Liver (tissue), 9 donors: ENCODE measurements around the gene GSTO2. TPM values are rescaled to one million over a fixed set of nuclear protein-coding genes. Genes with fewer than 3 reads are reported as not detected.

ENCODE experiments used
- DNase-seq: peaks from one replicate; pipeline ENCODE4 v3.0.0-alpha.2; 2017; ENCODE audit warnings: low spot score
- H3K27ac ChIP-seq, 2 donors: one replicate each; pipeline ENCODE4 v1.7.0; 2013; ENCODE audit warnings: inconsistent platforms in 2 of 2, low read length in 2 of 2, control low read depth in 1 of 2, low read depth in 1 of 2, mild to moderate bottlenecking in 1 of 2
- H3K27me3 ChIP-seq, 4 donors: one replicate each; pipeline versions ENCODE4 v1.6.1 to v1.7.0; 2013; ENCODE audit warnings: low read length in 3 of 4, inconsistent platforms in 1 of 4, mild to moderate bottlenecking in 1 of 4, moderate library complexity in 1 of 4; ENCODE audit not compliant: control insufficient read depth in 4 of 4, insufficient read depth in 4 of 4
- H3K36me3 ChIP-seq, 4 donors: one replicate each; pipeline versions ENCODE4 v1.6.1 to v1.7.0; 2013; ENCODE audit warnings: low read length in 3 of 4, mild to moderate bottlenecking in 3 of 4, low read depth in 1 of 4, moderate library complexity in 1 of 4; ENCODE audit not compliant: control insufficient read depth in 4 of 4, insufficient read depth in 3 of 4
- H3K4me1 ChIP-seq, 4 donors: one replicate each; pipeline versions ENCODE4 v1.6.1 to v1.7.0; 2013; ENCODE audit warnings: low read length in 3 of 4, mild to moderate bottlenecking in 3 of 4, moderate library complexity in 1 of 4; ENCODE audit not compliant: control insufficient read depth in 4 of 4, insufficient read depth in 4 of 4
- H3K4me3 ChIP-seq, 3 donors: one replicate each; pipeline versions ENCODE4 v1.6.1 to v1.7.0; 2013; ENCODE audit warnings: low read length in 3 of 3, control low read depth in 1 of 3, low read depth in 1 of 3, mild to moderate bottlenecking in 1 of 3
- H3K9ac ChIP-seq, 2 donors: one replicate each; pipeline ENCODE4 v1.7.0; 2013; ENCODE audit warnings: low read length in 2 of 2, mild to moderate bottlenecking in 2 of 2, moderate library complexity in 2 of 2, control low read depth in 1 of 2, low read depth in 1 of 2
- H3K9me3 ChIP-seq, 4 donors: one replicate each; pipeline versions ENCODE4 v1.6.1 to v1.7.0; 2013; ENCODE audit warnings: low read length in 3 of 4; ENCODE audit not compliant: control insufficient read depth in 4 of 4
- ATF3 ChIP-seq: IDR thresholded peaks from 2 replicates; pipeline ENCODE4 v1.6.1; 2016; ENCODE audit warnings: antibody characterized with exemption
- EGR1 ChIP-seq, 2 donors: IDR thresholded peaks; 2 replicates each; pipeline ENCODE4 v1.6.1; 2016 to 2018; ENCODE audit warnings: antibody characterized with exemption in 2 of 2, low read depth in 2 of 2
- FOXA2 ChIP-seq: IDR thresholded peaks from 2 replicates; pipeline ENCODE4 v1.6.1; 2016; ENCODE audit warnings: antibody characterized with exemption
- GABPA ChIP-seq, 2 donors: IDR thresholded peaks in 1 of 2; conservative IDR thresholded peaks in 1 of 2; 2 replicates each; pipeline ENCODE4 v1.6.1; 2016; ENCODE audit warnings: antibody characterized with exemption in 2 of 2, mild to moderate bottlenecking in 1 of 2, moderate library complexity in 1 of 2
- HNF4A ChIP-seq, 2 donors: conservative IDR thresholded peaks; 2 replicates each; pipeline ENCODE4 v1.6.1; 2016; ENCODE audit warnings: antibody characterized with exemption in 2 of 2, mild to moderate bottlenecking in 2 of 2
- HNF4G ChIP-seq: IDR thresholded peaks from 2 replicates; pipeline ENCODE4 v1.6.1; 2016; ENCODE audit warnings: antibody characterized with exemption
- JUND ChIP-seq, 2 donors: IDR thresholded peaks; 2 replicates each; pipeline ENCODE4 v1.6.1; 2016; ENCODE audit warnings: antibody characterized with exemption in 2 of 2
- NR2F2 ChIP-seq: IDR thresholded peaks from 2 replicates; pipeline ENCODE4 v1.6.1; 2016; ENCODE audit warnings: antibody characterized with exemption
- RAD21 ChIP-seq, 2 donors: IDR thresholded peaks; 2 replicates each; pipeline ENCODE4 v1.6.1; 2016; ENCODE audit warnings: antibody characterized with exemption in 2 of 2, mild to moderate bottlenecking in 2 of 2
- SP1 ChIP-seq: IDR thresholded peaks from 2 replicates; pipeline ENCODE4 v1.6.1; 2018; ENCODE audit warnings: antibody characterized with exemption, mild to moderate bottlenecking
- TAF1 ChIP-seq: conservative IDR thresholded peaks from 2 replicates; pipeline ENCODE4 v1.6.1; 2016; ENCODE audit warnings: antibody characterized with exemption, mild to moderate bottlenecking
- ZBTB33 ChIP-seq: IDR thresholded peaks from 2 replicates; pipeline ENCODE4 v1.6.1; 2016; ENCODE audit warnings: antibody characterized with exemption
- WGBS: extraction: QIAGEN DNeasy Blood & Tissue Kit; methylation state at CpG from one replicate; pipeline ENCODE4 v1.1.7; 2013; 5-methylcytosine and 5-hydroxymethylcytosine counted together
- polyA plus RNA-seq, 2 donors: library from polyadenylated mRNA; stranded (reverse) in 1 of 2; unstranded in 1 of 2; fragments of 200-250 nt in 1 of 2; fragments of >200 nt in 1 of 2; fragmentation: Nextera tagmentation in 1 of 2; extraction: Ambion mirVana in 1 of 2; gene quantifications; one replicate each; pipeline versions ENCODE4 v1.2.1 to v1.2.3, GENCODE V29; 2013 to 2015
- total RNA-seq, 2 donors: library from RNA; depleted of rRNA; stranded (reverse); fragments of >200 nt; gene quantifications; one replicate each; pipeline ENCODE4 v1.2.3, GENCODE V29; 2014
- TF ChIP-seq, protein P1 (sequence below): fragments of 150-350 bp; IDR thresholded peaks from 2 replicates; pipeline ENCODE4 v1.5.1; 2017; ENCODE audit warnings: improper control_type of control experiment, low read depth, low read length; ENCODE audit not compliant: missing input control
- TF ChIP-seq, protein P2 (sequence below): IDR thresholded peaks from 2 replicates; pipeline ENCODE4 v1.6.1; 2016; ENCODE audit warnings: antibody characterized with exemption
- donor health status: healthy.
- donor health status: healthy.
- donor health status: healthy.
- donor health status: healthy.
- donor health status: healthy.

GSTO2 gene
- total and polyA plus RNA-seq, 4 donors: 1.0 to 4.6 (median 1.7) TPM

DNA sequence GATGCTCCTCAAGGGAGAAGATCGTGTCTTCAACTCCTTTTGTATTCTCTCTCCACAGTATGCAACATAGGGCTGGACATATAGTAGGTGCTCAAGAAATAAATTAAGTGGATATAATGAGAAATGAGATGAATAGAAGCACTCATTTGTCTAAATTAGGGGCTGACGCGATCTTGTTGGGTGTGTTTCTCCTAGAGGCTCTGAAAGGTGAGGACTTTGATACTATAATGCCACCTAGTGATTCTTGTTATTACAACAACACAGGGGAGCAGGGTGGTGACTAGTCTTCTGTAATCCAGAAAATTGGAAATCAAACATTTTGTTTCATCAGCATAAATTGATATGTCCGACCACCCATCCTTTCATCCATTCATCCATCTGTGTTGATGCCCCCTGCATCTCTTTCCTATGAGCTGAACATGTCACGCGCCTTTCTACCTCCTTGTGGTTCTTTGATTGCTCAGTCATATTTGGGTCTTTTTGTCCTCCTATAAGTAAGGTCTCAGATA, 81.2 kb downstream of the GSTO2 start:
- Histone ChIP-seq H3K4me1 (peaks cover 0 to 27% (median 22%) of the 10 kb centered on the region in 4 donors), H3K27ac (peak overlapping the region; percentile 77 to 82), H3K9ac (no peak overlapping the region), H3K36me3 (no peaks in the 10 kb centered on the region), H3K9me3 (no peaks in the 10 kb centered on the region), H3K27me3 (no peaks in the 10 kb centered on the region), H3K4me3 (peak overlapping the region in 1 of 3 donors; percentile 16)
- 22% methylated on average over 6 of the region's 6 CpGs for WGBS
- TF ChIP-seq ZBTB33 (no peak), NR2F2 (peak; percentile 4), ATF3 (no peak), RAD21 (IDR thresholded peaks at IDR 0.05) (peak; percentile 89 to 93), HNF4A (conservative IDR thresholded peaks at IDR 0.05) (peak; percentile 31 to 68), TAF1 (no peak), SP1 (peak; percentile 38), EGR1 (IDR thresholded peaks at IDR 0.05; ENCODE audit: low read depth in 2 of 2) (no peak)
- TF ChIP-seq, protein P1, sequence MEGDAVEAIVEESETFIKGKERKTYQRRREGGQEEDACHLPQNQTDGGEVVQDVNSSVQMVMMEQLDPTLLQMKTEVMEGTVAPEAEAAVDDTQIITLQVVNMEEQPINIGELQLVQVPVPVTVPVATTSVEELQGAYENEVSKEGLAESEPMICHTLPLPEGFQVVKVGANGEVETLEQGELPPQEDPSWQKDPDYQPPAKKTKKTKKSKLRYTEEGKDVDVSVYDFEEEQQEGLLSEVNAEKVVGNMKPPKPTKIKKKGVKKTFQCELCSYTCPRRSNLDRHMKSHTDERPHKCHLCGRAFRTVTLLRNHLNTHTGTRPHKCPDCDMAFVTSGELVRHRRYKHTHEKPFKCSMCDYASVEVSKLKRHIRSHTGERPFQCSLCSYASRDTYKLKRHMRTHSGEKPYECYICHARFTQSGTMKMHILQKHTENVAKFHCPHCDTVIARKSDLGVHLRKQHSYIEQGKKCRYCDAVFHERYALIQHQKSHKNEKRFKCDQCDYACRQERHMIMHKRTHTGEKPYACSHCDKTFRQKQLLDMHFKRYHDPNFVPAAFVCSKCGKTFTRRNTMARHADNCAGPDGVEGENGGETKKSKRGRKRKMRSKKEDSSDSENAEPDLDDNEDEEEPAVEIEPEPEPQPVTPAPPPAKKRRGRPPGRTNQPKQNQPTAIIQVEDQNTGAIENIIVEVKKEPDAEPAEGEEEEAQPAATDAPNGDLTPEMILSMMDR: peak; percentile 67
- no peak for DNase-seq

DNA sequence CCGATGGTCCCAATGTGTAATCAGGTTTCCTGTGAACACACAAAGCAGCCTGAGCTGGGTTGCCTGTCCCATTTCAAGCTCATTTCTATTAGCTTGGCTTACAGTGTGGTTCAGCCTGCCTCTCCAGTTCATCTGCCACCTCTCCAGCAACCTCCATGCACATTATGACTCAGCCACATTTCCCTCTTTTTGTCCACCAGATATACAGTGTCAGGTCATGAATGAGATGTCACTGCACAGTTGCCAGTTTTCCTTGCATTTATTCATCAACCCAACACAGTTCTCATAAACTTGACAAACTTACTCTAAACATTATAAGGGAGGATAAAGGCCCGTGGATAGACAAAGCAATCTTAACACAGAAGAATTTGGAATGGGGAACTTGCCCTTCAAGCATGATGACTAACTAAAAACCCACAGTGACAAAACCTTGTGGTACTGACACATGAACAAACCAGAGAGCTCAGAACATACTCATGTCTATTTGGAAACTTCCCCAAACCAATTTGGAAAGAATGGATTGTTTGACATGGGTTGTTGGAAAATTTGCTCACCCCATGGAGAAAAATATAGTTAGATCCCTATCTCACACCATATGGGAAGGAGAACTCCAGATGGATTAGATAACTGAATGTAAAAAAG, 82.2 kb downstream of the GSTO2 start:
- Histone ChIP-seq H3K9ac (no peak overlapping the region), H3K4me1 (peaks cover 0 to 27% (median 22%) of the 10 kb centered on the region in 4 donors), H3K27ac (peak overlapping the region; percentile 2 to 19), H3K36me3 (no peaks in the 10 kb centered on the region), H3K27me3 (no peaks in the 10 kb centered on the region), H3K4me3 (no peak overlapping the region), H3K9me3 (no peaks in the 10 kb centered on the region)
- WGBS: 60% methylated on average over 2 of the region's 2 CpGs
- TF ChIP-seq ATF3 (no peak), EGR1 (IDR thresholded peaks at IDR 0.05; ENCODE audit: low read depth in 2 of 2) (no peak), JUND (IDR thresholded peaks at IDR 0.05) (no peak), FOXA2 (no peak), SP1 (no peak), HNF4A (conservative IDR thresholded peaks at IDR 0.05) (no peak), HNF4G (no peak), GABPA (IDR thresholded peaks at IDR 0.05 in 1 of 2, conservative IDR thresholded peaks at IDR 0.05 in 1 of 2) (no peak), RAD21 (IDR thresholded peaks at IDR 0.05) (no peak)
- TF ChIP-seq, protein P2, sequence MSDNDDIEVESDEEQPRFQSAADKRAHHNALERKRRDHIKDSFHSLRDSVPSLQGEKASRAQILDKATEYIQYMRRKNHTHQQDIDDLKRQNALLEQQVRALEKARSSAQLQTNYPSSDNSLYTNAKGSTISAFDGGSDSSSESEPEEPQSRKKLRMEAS: no peak
- TF ChIP-seq, protein P1: no peak
- DNase-seq: no peak
